OCI-M2 (cell line): ENCODE data around the gene MOB3A.

Experiments used
- DNase-seq: peaks from one replicate; lab custom pipeline; 2025; ENCODE audit not compliant: unreplicated experiment; lab: John Stamatoyannopoulos, UW

Gene MOB3A

DNA sequence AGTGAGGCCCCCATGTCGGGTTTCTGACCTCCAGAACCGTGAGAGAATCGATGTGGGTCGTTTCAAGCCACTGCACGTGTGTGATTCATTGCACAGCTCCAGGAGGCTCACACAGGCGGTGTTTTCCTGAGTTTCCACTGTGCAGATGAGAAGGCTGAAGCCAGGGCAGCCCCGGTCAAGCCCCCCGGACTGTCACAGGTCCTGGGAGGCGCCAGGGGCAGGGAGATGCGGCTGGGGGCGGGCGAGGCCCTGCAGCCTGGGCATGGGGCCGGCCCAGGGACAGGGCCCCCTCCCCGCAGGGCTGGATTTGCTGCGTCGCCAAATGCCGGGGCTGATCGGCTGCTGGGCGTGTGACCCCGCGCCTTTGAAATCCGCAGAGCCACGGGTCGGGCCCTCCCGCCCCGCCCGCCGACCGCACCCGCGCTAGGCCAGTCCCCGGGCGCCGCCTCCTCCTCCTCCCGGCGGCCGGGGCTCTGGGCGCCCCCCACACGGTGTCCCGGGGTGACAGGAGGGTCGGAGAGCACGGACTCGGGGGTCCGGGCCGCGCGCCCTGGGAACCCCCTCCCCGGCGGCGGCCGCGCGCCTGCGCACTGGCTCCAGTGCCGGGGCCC lies 35.1 kb downstream of the MOB3A start:
- no peak for DNase-seq

DNA sequence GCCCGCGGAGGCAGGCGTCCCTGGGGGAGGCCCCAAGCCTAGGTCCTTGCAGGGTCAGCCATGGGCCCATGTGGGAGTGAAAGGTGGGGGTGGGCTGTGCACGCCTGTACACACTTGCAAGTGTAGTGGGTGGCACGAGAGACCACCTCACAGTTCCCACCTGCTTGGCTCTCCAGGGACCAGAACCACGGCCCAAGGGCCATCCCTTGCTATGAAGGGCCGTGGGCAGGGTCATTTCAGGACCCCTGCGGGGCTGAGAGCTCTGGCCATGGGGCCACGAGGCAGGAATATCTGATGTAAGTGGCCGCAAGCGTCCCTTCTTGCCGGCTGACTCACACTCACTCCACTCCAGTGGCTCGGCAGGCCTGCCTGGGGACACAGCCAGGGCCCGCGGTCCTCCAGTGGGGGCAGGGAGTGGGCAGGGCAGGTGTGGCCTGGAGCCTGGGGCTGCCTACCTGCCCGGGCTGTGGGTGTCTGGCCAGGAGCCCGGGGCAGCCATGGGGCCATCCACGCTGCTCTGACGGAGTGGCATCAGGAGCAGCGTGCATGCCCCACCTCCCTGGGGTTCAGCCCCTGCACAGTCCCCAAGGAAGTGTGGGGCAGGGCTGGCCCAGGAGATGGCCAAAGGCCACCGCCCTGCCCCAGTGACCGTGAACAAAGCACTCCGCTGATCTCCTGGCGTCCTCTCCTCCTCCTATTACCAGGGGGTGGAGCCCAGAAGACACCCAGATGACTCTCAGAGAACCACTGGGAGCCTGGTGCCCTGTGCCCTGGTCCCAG lies 36.5 kb downstream of the MOB3A start:
- peak; percentile 12 for DNase-seq

DNA sequence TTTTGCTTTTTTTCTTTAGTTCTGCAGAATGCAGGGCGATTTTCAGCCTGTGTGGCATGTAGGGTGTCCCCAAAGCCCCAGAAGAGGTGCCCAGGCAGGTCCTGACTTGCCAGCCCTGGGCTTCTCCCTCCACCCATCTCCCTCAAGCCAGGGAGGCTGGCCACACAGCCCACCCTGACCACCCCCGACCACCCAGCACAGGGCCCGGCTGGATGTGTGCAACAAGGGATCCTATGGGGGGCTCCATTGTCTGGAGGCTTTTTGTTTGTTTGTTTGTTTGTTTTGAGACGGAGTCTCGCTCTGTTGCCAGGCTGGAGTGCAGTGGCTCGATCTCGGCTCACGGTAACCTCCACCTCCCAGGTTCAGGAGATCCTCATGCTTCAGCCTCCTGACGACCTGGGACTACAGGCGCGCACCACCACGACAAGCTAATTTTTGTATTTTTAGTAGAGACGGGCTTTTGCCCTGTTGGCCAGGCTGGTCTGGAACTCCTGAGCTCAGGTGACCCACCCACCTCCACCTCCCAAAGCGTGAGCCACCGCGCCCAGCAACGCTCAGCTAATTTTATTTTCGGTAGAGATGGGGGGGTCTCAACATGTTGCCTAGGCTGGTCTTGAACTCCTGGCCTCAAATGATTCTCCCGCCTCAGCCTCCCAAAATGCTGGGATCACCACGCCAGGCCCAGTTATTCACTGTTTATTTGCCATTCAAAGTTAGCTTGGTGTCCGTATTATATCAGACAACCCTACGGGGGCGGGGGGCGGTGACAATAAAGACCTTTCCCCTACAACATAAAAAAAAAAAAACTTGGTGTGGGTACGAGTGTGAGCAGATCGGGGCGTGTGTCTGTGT lies 37.3 kb downstream of the MOB3A start:
- DNase-seq, result no peak

DNA sequence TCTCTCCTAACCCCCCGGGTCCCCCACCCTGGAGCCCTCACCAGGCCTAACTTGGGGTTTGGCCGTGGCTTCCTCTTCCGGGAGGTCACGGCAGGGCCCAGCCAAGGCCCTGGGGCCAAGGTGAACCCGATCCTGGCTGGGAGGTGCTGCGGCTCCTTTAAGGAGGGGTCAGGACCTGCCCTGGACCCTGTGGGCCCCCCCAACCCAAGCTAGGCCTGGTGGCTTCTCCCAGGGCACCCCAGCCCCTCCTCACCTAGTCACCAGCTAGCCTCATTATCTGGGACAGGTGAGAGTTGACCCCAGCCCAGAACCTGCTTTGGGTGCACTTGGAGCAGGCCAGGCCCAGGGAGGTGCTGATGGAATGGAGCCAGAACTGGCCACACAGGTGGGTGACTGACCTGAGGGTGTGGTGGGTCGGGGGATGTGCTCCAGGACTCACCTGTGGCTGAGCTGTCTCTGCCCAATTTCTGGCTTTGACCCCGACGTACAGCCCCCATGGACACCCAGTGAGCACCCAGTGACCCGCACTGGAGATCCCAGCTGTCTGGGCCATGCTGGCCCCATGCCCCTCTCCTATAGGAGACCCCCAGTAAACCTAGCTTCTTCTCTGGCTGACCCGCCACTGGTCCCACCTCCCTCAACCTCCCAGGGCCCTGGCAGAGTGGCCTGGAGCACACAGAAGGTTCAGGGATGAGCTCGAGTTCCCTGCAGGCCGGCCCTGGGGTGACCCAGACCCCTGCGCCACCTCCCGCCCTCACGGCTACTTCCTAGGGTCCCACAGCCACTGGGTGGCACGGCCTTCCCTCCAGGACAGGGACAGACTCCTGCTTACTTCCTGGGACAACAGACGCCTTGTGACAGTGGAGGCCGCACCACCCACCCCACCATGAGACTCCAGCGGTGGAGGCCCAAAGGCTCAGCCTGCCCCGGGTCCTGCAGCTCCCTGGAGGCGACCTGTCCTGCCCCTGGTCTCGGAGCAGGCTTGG lies 38.3 kb downstream of the MOB3A start:
- DNase-seq, result no peak

DNA sequence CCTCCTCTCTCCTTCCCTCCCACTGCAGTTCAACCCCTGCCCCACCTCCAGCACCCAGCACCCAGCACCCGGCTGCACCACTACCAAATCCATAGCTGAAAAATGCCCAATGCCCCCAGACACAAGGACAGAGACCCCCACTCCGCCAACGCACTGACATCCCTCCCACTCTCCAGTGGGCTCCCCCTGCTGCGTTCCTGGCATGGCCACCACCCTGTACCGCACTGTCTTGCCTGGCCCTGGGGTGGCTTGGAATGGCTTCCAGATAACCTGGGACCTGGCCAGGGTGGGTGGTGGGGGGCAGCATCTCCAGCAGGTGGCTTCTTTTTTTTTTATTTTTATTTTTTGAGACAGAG lies 39.3 kb downstream of the MOB3A start:
- DNase-seq, result no peak

DNA sequence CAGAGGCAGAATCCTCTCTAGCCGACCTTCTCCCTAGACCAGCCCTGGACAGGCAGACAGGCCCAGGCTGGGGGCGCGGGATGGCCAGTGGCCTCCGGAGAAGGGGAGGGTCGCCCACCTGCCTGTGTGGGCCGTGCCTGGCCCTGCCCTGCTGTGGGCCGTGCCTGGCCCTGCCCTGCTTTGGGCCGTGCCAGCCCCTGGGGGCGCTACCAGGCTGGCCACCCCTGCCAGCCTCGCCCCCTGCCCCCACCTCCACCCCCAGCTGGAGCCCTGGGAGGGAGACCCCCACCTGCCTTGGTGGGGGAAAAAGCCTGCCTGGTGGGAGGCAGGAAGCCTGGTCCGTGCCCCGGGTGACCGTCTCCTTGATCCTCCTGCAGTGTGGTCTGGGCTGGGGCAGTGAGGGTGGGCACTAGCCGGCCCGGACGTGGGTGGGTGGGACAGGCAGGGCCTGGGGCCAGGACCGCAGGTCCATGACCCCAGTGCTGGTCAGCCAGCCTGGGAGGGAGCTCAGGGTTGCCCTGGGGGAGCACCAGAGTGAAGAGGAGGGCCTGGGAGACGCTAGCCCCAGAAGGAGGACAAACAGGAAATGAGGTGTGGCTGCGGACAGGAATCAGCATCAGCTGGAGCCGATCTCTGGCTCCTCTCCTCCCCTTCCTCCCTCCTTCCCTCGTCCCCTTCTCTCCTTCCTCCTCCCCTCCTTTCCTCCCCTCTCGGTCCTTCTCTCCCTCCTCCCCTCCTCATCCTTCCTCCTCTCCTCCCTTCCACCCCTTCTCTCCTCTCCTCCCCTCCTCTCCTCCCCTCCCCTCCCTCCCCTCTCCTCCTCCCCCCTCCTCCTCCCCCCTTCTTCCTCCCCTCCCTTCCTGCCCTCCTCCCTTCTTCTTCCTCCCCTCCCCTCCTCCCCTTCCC lies 39.9 kb downstream of the MOB3A start:
- peak; percentile 13 for DNase-seq

DNA sequence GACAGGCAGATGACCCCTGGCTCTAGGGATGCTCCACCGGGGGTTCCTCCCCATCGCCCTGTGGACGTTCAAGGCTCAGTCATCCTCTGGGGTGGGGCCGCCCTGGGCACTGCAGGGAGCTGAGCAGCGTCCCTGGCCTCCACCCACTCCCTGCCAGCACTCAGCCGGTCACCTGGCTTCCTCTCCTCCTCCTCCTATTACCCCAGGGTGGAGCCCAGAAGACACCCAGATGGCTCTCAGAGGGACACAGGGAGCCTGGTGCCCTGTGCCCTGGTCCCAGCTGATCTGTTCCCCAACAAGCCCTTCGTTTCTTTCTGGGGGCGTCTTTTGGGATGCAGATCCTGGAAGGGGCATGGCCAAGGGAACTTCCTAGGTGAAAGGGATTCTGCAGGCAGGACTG lies 41.4 kb downstream of the MOB3A start:
- DNase-seq, result no peak

DNA sequence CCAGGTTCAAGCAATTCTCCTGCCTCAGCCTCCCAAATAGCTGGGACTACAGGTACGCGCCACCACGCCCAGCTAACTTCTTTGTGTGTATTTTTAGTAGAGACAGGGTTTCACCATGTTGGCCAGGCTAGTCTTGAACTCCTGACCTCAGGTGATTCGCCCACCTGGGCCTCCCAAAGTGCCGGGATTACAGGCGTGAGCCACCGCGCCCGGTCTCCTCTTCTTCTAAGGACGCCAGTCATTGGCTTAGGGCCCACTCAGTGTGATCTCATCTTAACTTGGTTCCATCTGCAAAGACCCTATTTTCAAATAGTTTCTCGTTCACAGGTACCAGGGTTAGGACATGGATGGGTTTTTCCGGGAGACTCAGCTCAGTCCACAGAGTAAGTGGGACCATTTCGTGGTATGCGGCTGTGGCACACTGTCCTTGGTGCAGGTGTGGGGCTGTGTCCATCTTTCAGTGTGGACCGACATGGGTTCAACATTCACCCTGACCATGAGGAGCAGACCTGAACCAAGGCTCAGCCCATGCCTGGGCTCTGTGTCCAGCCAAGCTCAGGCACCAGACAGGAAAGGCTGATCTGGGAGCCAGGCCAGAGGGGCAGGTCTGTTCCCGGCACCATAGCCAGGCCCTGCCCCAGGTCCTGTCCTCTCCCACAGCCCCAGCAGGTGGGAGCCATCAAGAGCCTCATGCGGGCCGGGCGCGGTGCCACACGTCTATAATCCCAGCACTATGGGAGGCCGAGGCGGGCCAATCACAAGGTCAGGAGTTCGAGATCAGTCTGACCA lies 42.3 kb downstream of the MOB3A start:
- DNase-seq, result no peak

DNA sequence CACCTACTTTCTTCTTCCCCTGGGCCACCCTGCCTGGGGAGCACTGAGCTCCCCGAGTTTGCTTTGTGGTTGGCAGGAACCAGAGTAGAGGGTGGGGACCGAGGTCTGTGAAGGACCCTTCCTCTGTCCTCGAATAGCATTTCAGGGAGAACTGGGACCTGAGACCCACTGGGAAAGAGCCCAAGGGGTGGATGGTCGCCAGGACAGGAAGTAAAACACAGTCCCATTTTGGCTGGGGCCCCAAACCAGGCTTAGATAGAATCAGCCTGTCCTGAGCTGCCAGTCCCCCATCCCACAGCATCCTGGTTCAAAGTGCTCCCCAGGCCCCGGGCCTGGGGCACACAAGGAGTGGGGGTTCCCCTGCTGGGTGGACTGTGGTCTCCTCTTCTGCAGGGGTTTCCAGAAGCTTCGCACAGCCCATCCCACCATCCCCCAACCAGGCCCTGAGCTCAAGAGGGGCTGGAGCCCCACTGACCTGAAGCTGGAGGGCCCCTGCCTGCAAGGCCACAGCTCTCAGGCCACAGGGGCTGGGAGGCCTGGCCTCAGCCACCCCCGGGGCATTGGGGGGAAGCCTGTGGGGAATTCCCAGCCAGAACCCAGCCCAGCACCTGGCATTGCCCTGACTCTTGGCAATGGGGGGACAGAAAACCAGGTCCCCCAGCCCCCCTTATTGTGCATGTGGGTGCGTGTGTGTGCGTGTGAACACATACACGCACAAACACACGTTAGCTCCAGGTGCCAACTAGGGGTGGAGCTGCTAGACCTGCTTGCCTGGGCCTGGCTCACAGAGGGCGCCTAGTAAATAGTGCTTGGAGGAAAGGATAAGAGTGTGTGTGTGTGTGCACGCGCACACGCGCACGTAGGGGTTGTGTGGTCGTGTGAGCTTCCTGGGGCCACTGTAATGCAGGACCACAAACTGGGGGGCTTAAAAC lies 44.1 kb downstream of the MOB3A start:
- no peak for DNase-seq

DNA sequence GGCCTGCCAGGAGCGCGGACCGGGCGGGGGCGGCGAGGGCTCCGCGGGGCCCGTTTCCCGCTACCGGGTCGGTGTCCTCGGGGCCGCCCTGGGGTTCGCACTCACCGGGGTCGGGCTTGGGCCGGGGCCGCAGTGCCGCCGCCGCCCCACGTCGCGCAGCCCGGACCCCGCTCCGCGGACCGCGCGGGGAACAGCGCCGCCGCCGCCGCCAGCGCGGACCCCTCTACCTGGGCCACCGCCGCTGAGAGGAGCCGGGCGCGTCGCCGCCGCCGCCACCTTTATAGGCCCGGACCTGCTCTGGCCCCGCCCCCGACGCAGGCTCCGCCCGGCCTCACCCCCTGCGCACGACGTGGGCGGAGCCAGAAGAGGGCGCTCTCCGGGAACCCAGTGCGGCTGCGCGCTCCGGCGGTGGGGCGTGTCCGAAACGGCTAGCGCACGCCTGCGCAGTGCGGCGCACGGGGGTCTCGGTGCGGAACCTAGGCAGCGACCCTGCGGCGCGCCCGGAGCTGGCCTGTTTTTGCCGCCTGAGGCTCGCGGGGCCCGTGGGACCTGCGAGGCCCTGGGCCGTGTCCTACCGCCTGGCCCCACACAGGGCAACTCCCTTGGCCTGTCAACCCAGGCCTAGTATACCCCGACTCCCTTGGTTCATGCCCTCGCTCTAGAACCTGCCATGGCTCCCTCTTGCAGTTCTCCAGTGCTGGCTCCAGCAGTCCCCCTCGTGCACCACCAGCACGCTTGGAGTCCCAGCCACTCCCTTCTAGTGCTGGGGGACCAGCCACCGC lies 44.9 kb downstream of the MOB3A start, which contains the start of gene MKNK2:
Gene MKNK2 (minus strand): TSS at position 254 of the 782 bp plus-strand sequence. CDS start 393 bp downstream, outside the sequence.
- peak; percentile 8 for DNase-seq

DNA sequence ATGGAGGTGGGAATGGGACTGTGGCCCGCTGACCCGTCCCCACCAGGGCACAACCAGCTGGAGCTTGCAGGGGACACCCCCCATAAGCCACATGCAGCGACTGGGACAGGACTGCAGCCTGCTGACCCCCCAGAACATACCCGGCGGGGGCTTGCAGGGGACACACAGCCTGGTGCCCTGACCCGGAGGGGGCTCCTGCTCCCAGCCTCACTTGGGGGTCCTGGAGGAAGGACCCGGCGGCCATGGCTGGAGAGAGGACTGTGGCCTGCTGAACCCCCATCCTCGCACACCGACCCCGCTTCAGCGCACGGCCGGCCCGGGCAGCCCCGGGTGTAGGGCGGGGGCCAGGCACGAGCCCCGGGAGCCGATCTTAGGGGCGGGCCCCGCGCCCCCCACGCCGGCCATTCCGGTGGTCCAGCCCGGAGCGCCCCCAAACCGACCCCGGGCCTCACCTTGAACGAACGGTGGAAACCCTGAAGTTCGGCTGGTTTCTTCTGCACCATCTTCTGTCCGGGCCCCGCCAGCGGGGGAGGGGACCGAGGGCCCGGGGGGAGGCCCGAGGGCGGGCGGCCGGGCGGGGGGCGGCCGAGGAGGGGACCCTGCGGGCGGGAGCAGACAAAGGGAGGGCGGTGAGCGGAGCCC lies 45.7 kb downstream of the MOB3A start:
- DNase-seq, result no peak

DNA sequence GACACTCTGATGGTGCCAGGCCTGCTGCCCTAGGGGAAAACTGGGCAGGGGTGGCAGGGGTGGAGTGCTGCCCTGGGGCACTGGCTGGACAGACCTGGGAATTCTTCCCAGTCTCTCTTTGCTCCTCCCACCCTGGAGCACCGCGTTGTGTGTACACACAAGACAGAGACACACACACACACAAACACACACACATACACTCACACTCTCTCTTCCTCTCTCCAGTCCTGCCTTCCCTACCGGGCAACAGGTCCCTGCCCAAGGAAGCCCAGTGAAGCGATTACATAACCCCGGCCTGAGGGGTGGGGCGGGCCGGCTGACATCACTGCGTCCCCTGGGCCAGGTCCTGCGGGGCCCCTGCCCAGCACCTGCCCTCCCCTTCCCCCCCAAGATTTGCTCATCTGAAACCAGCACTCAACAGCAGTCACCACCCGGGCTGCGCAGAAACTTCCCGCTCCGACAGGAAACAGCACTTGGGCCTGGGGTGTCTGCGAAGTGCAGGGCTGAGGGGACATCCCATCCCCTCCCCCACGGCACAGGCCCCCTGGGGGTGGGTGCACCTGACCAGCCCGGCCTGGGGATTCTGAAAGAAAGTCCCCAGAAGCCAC lies 46.3 kb downstream of the MOB3A start:
- DNase-seq, result peak; percentile 21

DNA sequence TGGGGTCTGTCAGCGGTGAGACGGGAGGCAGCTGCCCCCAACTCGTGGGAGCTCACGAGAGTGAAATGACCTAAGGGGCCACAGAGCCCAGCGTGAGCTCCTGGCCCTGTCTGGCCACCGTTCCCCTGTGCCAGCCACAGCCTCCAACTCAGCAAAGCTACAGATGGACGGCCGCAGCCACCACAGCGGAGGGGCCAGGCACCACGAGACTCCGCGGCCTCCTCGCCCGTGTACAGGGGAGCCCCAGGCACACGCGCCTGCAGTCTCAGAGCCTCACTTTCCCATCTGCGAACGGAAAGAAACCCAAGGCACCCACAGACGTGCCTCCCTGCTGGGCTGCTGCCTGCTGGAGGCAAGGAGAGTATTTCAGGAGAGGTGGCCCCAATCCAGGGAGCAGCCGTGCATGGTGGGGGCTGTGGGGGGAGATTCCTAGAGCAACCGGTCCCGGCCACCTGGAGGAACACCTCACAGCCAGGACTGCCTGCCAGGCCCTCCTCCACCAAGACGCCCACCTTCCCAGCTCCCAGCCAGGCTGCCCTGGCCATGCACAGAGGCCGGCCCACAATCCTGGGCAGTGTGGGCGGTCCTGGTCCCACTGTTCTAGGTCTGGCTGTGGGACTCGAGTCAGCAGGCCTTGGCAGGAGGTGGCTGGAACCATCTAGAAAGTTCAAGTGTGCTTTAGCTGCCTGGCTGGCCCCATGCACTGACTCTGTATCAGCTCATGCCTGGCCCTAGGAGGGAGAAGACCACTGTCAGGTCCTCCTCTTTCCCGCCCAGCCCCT lies 47.0 kb downstream of the MOB3A start:
- no peak for DNase-seq

DNA sequence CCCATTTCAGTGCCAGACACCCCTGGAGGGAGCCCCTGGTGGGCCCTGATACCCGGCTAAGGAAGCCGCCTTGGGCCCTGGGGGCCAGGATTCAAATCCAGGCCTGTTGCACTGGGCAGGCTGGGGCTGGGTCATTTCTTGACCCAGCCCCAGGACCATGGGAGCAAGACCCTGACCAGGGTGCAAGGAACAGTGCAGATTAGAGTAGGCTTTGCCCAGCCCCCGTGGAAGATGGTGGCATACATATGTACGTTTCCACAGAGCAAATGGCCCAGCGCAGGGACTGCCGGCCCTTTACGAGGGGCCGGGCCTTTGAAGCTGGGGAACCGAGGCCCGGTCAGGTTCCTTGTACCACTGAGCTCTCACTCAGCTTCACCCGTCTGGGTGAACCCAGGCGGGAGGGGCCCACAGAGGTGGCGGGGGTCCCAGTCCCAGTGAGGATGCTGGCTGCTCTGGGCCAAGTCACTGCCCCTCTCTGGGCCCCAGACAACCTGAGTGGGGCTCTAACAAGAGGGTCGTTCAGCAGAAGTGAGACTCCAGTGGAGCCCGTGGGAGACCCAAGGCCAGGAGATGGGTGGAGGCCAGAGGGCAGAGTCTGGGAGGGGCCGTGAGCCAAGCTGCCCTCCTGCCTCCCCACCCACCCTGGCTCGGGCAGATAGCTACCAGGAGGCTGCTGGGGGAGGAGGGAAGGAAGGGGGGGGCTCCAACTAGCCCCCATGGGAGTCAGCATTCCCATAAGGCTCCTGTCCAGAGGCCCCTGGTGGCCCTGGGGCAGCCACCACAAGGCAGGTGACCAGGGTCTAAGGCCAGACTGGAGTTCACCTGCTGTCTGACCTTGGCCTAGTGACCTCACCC lies 47.8 kb downstream of the MOB3A start:
- DNase-seq, result no peak
